ENCODE results near the gene ERF.

GRCh38 chr19:42206871-42207755 is 47.8 kb downstream of the ERF start:
- no peak for TF ChIP-seq RXRA (IDR thresholded peaks at IDR 0.05; ENCODE audit: borderline replicate concordance, low read depth)
- no peak for TF ChIP-seq CTCF (IDR thresholded peaks at IDR 0.05)
- TF ChIP-seq POLR2AphosphoS5 (IDR thresholded peaks at IDR 0.05; ENCODE audit: low read depth, low read length), result no peak
- TF ChIP-seq TAF1 (IDR thresholded peaks at IDR 0.05; ENCODE audit: borderline replicate concordance, low read depth, low read length), result no peak
- no peak for TF ChIP-seq MXI1 (IDR thresholded peaks at IDR 0.05; ENCODE audit: low read depth, low read length)
- no peak for TF ChIP-seq EZH2phosphoT487 (IDR thresholded peaks at IDR 0.05; ENCODE audit: borderline replicate concordance, low read depth)
- TF ChIP-seq REST (IDR thresholded peaks at IDR 0.05; ENCODE audit: low read depth, low read length), result no peak
- TF ChIP-seq EP300 (IDR thresholded peaks at IDR 0.05; ENCODE audit: borderline replicate concordance in 1 of 2, low read depth in 1 of 2, low read length in 1 of 2), result no peak
- no peak for TF ChIP-seq FOXJ3 (CRISPR knock-in tag; IDR thresholded peaks at IDR 0.05)
- no peak for TF ChIP-seq IRF3 (IDR thresholded peaks at IDR 0.05; ENCODE audit: low read depth, low read length)
- no peak for TF ChIP-seq PBX3 (IDR thresholded peaks at IDR 0.05)
- TF ChIP-seq FOSL2 (IDR thresholded peaks at IDR 0.05; ENCODE audit: borderline replicate concordance, low read depth), result peak; percentile 30; the same call in 1 of the 2 replicates
- TF ChIP-seq GABPA (IDR thresholded peaks at IDR 0.05; ENCODE audit: low read depth), result no peak
- no peak for TF ChIP-seq JUND (IDR thresholded peaks at IDR 0.05)

Data from SK-N-SH (cell line).